Activated CD8-positive, alpha-beta memory T cell treated with anti-CD3 and anti-CD28 coated beads, Interleukin-2, amount 50 U/mL, for 48 hours (primary cell): ENCODE data around the gene CHST8.
A peak's percentile ranks its signal among the peaks of the same experiment; 100 is the strongest.
"Not testable (repeated sequence)": the region's sequence is repeated elsewhere in the genome, so short reads cannot be mapped to it uniquely, and the experiment has no call there.

Source experiments
- DNase-seq: peaks from one replicate; pipeline ENCODE4 v3.0.0-alpha.2; 2020

The CHST8 gene

DNA sequence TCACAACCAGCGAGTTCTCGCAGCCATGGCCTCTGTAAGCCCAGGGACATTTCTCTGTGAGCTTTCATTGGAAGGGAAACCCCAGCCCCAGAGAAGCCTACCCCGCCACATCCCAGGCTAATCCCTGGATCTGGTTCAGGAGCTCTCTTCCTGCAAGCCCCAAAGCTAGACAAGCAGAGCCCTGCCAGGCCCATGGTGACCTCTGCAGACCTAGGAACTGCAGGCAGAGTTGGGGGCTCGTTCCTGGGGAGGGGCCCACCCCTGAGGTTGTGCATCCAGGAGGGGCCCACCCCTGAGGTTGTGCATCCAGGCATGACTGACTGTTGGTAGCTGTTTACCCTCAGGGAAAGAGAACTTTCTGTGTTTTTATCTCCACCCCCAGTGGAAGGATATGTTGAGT lies 196.7 kb downstream of the CHST8 start:
- peak; percentile 33 for DNase-seq

DNA sequence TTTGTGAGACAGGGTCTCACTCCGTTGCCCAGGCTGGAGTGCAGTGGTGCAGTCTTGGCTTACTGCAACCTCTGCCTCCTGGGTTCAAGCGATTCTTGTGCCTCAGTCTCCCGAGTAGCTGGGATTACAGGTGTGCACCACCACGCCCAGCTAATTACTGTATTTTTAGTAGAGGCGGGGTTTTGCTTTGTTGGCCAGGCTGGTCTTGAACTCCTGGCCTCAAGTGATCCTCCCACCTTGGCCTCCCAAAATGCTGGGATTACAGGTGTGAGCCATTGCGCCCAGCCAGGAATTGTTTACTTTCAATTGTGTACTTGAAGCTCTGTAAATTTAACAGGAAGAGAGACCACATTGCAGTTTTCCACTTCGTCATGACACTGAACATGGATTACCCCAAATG lies 197.3 kb downstream of the CHST8 start:
- not testable (repeated sequence) for DNase-seq

DNA sequence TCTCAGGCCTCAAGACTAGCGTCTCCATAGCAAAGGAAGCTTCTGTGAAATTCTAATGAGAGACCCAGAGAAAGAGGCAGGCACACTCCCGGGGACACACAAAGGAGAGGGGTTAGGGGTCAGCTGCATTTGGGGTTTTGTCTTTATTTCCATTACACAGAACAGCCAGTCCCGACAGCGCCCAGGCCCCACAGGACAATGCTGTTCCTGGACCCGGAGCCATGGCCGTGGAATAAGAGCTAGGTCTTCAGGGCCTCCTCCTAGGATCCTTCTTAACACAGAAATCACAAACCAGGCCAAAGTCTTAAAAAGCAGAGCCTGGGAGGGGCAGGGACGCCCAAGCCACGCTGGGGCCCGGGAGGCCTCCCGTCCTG lies 197.7 kb downstream of the CHST8 start:
- no peak for DNase-seq

DNA sequence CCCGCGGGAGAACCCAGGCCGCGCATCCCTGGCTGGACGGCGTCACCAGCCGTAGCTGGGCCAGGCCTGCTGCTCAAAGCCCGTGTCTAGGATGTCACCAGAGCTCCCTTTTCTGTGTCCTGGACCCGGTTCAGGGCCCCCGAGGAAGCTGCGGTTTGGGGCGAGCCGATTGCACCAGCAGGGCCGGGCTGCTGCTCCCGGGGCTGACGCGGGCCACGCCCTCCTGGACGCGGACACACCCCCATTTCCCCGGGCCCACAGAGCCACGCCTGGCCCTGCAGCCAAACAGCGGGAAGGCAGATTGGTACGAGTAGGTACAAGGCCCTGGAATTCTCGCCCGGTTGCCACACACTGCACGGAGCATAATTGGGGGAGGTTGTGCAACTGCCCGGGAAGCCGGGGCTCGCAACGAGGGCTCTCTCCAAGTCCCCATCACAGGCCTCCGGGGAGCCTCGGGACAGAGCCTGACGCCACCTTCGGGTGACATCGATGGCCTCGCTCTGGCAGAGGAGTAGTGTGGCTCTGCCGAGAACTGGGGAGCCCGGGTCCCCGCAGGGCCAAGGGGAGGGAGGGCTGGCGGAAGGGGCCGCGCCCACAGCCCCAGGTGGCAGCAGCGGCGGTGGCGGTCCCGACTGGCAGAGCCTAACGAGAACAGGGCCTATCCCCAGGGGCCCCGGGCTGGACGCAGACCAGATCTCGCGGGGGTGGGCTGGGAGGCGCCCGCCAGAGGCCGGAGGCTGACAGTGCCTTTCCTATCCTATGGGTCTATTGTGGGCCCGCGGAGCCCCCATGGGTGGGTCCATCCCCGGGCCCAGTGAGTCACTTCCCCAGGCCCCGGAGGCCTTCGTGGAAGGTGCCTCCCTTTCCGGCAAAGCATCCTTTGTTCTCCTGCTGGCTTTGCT lies 198.4 kb downstream of the CHST8 start:
- peak; percentile 83 for DNase-seq

DNA sequence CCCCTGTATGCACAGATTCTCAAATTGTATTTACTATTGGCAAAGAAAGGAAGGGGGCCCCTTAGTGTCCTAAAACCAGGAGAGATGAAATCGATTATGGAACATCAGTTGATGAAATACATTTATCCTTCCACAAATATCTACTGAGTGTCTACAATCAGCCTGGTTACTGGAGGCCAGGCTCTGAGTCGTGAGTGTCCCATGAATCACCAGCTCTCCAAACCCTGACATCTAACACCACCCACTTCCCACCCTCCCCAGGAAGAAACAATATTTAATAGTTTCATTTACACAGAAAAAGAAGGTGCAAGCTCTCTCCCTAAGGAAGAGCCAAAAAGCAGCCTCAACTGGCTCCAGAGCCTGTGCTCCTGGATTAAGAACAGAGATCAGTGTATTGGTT lies 200.1 kb downstream of the CHST8 start:
- DNase-seq = peak; percentile 17
